GM23338 (cell line): ENCODE results near the gene EVI2B. TPM values are rescaled to one million over a fixed set of nuclear protein-coding genes. Genes with fewer than 3 reads are reported as not detected.

Experiments
- ATAC-seq: fragments of 200-7000 bp; cut with Tn5 transposase; 3 replicates; pipeline ENCODE4 v1.9.1; 2020
- DNase-seq: peaks from one replicate; pipeline ENCODE4 v3.0.0-alpha.2; 2015; ENCODE audit warnings: low spot score
- H2AFZ ChIP-seq: fragments of 200-600 bp; sonication (generic); 2 replicates; pipeline ENCODE4 v1.8.0; 2016; ENCODE audit warnings: antibody characterized with exemption, mild to moderate bottlenecking, moderate library complexity
- H3F3A ChIP-seq: fragments of 200-600 bp; sonication (generic); replicated peaks from 2 replicates; pipeline ENCODE4 v1.8.0; 2017; ENCODE audit warnings: antibody characterized with exemption, mixed run types, low read depth
- H3K27ac ChIP-seq: fragments of 200-600 bp; sonication (generic); 2 replicates; pipeline ENCODE4 v1.6.1; 2016; ENCODE audit warnings: low read depth
- H3K27me3 ChIP-seq: fragments of 200-600 bp; sonication (generic); 2 replicates; pipeline ENCODE4 v1.8.0; 2016; ENCODE audit warnings: mild to moderate bottlenecking, mixed run types, moderate library complexity; ENCODE audit not compliant: insufficient read depth
- H3K36me3 ChIP-seq: fragments of 200-600 bp; sonication (generic); 2 replicates; pipeline ENCODE4 v1.8.0; 2016; ENCODE audit warnings: mild to moderate bottlenecking; ENCODE audit not compliant: insufficient read depth
- H3K4me1 ChIP-seq: fragments of 200-600 bp; sonication (generic); 2 replicates; pipeline ENCODE4 v1.8.0; 2016; ENCODE audit warnings: mild to moderate bottlenecking, moderate library complexity; ENCODE audit not compliant: insufficient read depth
- H3K4me2 ChIP-seq: fragments of 200-600 bp; sonication (generic); 2 replicates; pipeline ENCODE4 v1.7.1; 2017; ENCODE audit warnings: mixed run types
- H3K4me3 ChIP-seq: fragments of 200-600 bp; sonication (generic); 2 replicates; pipeline ENCODE4 v1.6.1; 2016; ENCODE audit warnings: mixed run types
- H3K79me2 ChIP-seq: fragments of 200-600 bp; sonication (generic); replicated peaks from 2 replicates; pipeline ENCODE4 v1.8.0; 2017; ENCODE audit warnings: mild to moderate bottlenecking; ENCODE audit not compliant: insufficient read depth
- H3K9me2 ChIP-seq: fragments of 200-600 bp; sonication (generic); 2 replicates; pipeline ENCODE4 v1.8.0; 2017; ENCODE audit not compliant: insufficient read depth
- H4K20me1 ChIP-seq: fragments of 200-600 bp; sonication (generic); replicated peaks from 2 replicates; pipeline ENCODE4 v1.8.0; 2017; ENCODE audit warnings: mild to moderate bottlenecking; ENCODE audit not compliant: insufficient read depth
- H3K27ac Mint-ChIP-seq: 2 replicates; pipeline ENCODE4 v1.8.0; 2020; ENCODE audit warnings: inconsistent platforms, mild to moderate bottlenecking, moderate library complexity, mixed read lengths
- H3K27me3 Mint-ChIP-seq: 3 replicates; pipeline ENCODE4 v1.8.0; 2022; ENCODE audit warnings: low read depth, mild to moderate bottlenecking, moderate library complexity, mixed read lengths, inconsistent platforms; ENCODE audit not compliant: insufficient read depth, poor library complexity
- H3K36me3 Mint-ChIP-seq: 3 replicates; pipeline ENCODE4 v1.8.0; 2021; ENCODE audit warnings: low read depth, mild to moderate bottlenecking, inconsistent platforms, moderate library complexity, mixed read lengths
- H3K4me1 Mint-ChIP-seq: 3 replicates; pipeline ENCODE4 v1.8.0; 2020; ENCODE audit warnings: mild to moderate bottlenecking, inconsistent platforms, mixed read lengths
- H3K4me3 Mint-ChIP-seq: 3 replicates; pipeline ENCODE4 v1.8.0; 2021; ENCODE audit warnings: moderate library complexity, mild to moderate bottlenecking, inconsistent platforms, mixed read lengths
- H3K9me3 Mint-ChIP-seq: 3 replicates; pipeline ENCODE4 v1.8.0; 2020; ENCODE audit warnings: moderate library complexity, mild to moderate bottlenecking, inconsistent platforms, mixed read lengths
- CREB1 ChIP-seq: fragments of 250-450 bp; sonication (Bioruptor Pico); IDR thresholded peaks from 2 replicates; pipeline ENCODE4 v1.5.0; 2020; ENCODE audit warnings: low read depth, mild to moderate bottlenecking, moderate library complexity
- CTCF ChIP-seq, 2 experiments: fragments of 200-600 bp in 1 of 2; sonication (generic) in 1 of 2; conservative IDR thresholded peaks; 2 replicates each; pipeline versions ENCODE4 v1.5.1 to v1.6.1; 2016 to 2017; ENCODE audit warnings: antibody characterized with exemption in 2 of 2, low read depth in 2 of 2, mild to moderate bottlenecking in 2 of 2, moderate library complexity in 1 of 2
- ETS1 ChIP-seq: IDR thresholded peaks from 2 replicates; pipeline ENCODE4 v1.6.1; 2016; ENCODE audit warnings: antibody characterized with exemption
- EZH2 ChIP-seq: fragments of 200-600 bp; sonication (generic); IDR thresholded peaks from one replicate; pipeline ENCODE4 v1.8.0; 2017; ENCODE audit warnings: antibody characterized with exemption, mild to moderate bottlenecking, low read depth; ENCODE audit not compliant: unreplicated experiment
- EZH2phosphoT487 ChIP-seq: fragments of 200-600 bp; sonication (generic); IDR thresholded peaks from one replicate; pipeline ENCODE4 v1.8.1; 2018; ENCODE audit warnings: antibody characterized with exemption; ENCODE audit not compliant: unreplicated experiment
- JUNB ChIP-seq: IDR thresholded peaks from one replicate; pipeline ENCODE4 v1.6.1; 2016; ENCODE audit warnings: antibody characterized with exemption; ENCODE audit not compliant: unreplicated experiment
- NANOG ChIP-seq: IDR thresholded peaks from 2 replicates; pipeline ENCODE4 v1.6.1; 2016; ENCODE audit warnings: antibody characterized with exemption, borderline replicate concordance
- POLR2AphosphoS5 ChIP-seq: IDR thresholded peaks from 2 replicates; pipeline ENCODE4 v1.6.1; 2016; ENCODE audit warnings: antibody characterized with exemption, low read depth
- REST ChIP-seq: IDR thresholded peaks from one replicate; pipeline ENCODE4 v1.6.1; 2018; ENCODE audit warnings: antibody characterized with exemption; ENCODE audit not compliant: unreplicated experiment
- STAT1 ChIP-seq: IDR thresholded peaks from one replicate; pipeline ENCODE4 v1.6.1; 2016; ENCODE audit warnings: antibody characterized with exemption; ENCODE audit not compliant: unreplicated experiment
- ZNF114 ChIP-seq: fragments of 250-450 bp; sonication (Bioruptor Pico); IDR thresholded peaks from 2 replicates; pipeline ENCODE4 v1.5.0; 2020; ENCODE audit warnings: mild to moderate bottlenecking, moderate library complexity
- ZNF331 ChIP-seq: fragments of 250-450 bp; sonication (Bioruptor Pico); IDR thresholded peaks from 2 replicates; pipeline ENCODE4 v1.5.0; 2020; ENCODE audit warnings: low read depth, mild to moderate bottlenecking, moderate library complexity
- ZNF462 ChIP-seq: fragments of 250-450 bp; sonication (Bioruptor Pico); IDR thresholded peaks from 2 replicates; pipeline ENCODE4 v1.5.0; 2020; ENCODE audit warnings: mild to moderate bottlenecking, moderate library complexity
- polyA plus RNA-seq: library from polyadenylated mRNA; unstranded; fragments of >200 nt; fragmentation: Nextera tagmentation; extraction: Ambion mirVana; gene quantifications from 2 replicates; pipeline ENCODE4 v1.2.1, GENCODE V29; 2016
- total RNA-seq: library from RNA; depleted of rRNA; stranded (reverse); fragments of >200 nt; shearing (Covaris generic); gene quantifications from 2 replicates; pipeline ENCODE4 v1.2.3, GENCODE V29; 2014

The EVI2B gene
- total and polyA plus RNA-seq, 2 experiments from 2014 or later, result 0.18 TPM; not detected in 1

GRCh38 chr17:31281061-31281460 is 32.8 kb downstream of the EVI2B start:
- H3F3A ChIP-seq, result no peaks in the 10 kb centered on the region
- no peak overlapping the region for H3K4me2 ChIP-seq
- TF ChIP-seq ZNF114 (CRISPR knock-in tag) (no peak), EZH2 (no peak), REST (no peak), CREB1 (CRISPR knock-in tag) (no peak), POLR2AphosphoS5 (no peak), STAT1 (no peak), EZH2phosphoT487 (no peak), ETS1 (no peak), ZNF331 (no peak), CTCF (conservative IDR thresholded peaks at IDR 0.05; ENCODE audit: low read depth in 2 of 2) (no peak), JUNB (no peak), ZNF462 (CRISPR knock-in tag) (no peak), NANOG (no peak)
- H3K36me3 Mint-ChIP-seq, result peaks cover 20% of the 10 kb centered on the region
- no peaks in the 10 kb centered on the region for H3K27me3 ChIP-seq
- no peak for DNase-seq
- no peak overlapping the region for H3K4me3 Mint-ChIP-seq
- H3K4me1 Mint-ChIP-seq, result peaks cover 6% of the 10 kb centered on the region
- ATAC-seq, result no peak
- H3K36me3 ChIP-seq, result no peaks in the 10 kb centered on the region
- no peak overlapping the region; the same call in 1 of the 2 replicates for H3K27ac ChIP-seq
- H3K4me1 ChIP-seq, result peaks cover 4% of the 10 kb centered on the region; the same call in 1 of the 2 replicates
- no peak overlapping the region for H3K4me3 ChIP-seq
- H2AFZ ChIP-seq, result no peak overlapping the region
- H3K27ac Mint-ChIP-seq, result no peak overlapping the region
- H3K9me3 Mint-ChIP-seq, result no peaks in the 10 kb centered on the region
- H3K9me2 ChIP-seq, result no peaks in the 10 kb centered on the region
- no peaks in the 10 kb centered on the region for H3K79me2 ChIP-seq
- no peaks in the 10 kb centered on the region for H3K27me3 Mint-ChIP-seq
- H4K20me1 ChIP-seq, result no peaks in the 10 kb centered on the region
